ENCODE data around the gene PRAC2. TPM values are rescaled to one million over a fixed set of nuclear protein-coding genes. Genes with fewer than 3 reads are reported as not detected.

The PRAC2 gene
- total RNA-seq, 4 donors from 2014 or later = not detected

DNA sequence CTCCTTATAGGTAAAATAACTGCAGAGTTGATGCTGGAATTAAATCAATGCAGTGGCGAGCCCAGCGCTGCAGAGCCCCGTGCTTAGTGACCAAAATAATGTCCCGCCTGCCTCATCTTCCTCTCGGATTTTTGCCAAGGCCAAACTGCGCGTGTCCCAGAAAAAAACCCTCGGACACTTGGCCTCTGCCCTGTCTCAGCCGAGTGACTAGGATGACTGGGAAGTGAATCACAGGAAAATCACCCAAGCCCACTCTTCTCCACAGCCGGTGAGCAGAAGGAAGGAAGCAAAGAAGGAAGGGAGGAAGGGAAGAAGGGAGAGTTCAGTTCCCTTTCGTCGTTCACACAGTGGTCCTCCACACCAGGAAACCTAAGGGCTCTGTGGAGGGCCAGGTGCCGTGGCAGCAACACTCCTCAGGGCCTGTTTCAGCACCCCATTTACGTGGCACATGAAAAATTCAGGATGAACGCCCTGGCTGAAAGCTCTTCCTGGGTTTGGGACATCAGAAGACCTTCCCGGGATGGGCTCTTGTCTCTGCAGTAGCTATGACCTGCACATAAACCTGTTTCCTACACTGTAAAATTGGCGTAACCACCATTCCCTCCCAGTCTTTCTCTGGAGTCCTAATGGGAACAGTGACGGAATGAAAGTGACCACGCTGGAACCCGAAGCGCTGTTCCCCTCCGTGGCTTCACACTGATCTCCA is 31.0 kb downstream of the PRAC2 start:
- in situ Hi-C loops (cut with MboI; ENCODE audit: low sequenced_read_pairs in 4 of 4) = no loop called here
- H3K4me3 ChIP-seq = no peak overlapping the region
- H3K27me3 ChIP-seq = peaks cover 88 to 97% (median 90%) of the 10 kb centered on the region in 3 donors
- no peak for TF ChIP-seq POLR2A (IDR thresholded peaks at IDR 0.05)
- TF ChIP-seq, protein P1, sequence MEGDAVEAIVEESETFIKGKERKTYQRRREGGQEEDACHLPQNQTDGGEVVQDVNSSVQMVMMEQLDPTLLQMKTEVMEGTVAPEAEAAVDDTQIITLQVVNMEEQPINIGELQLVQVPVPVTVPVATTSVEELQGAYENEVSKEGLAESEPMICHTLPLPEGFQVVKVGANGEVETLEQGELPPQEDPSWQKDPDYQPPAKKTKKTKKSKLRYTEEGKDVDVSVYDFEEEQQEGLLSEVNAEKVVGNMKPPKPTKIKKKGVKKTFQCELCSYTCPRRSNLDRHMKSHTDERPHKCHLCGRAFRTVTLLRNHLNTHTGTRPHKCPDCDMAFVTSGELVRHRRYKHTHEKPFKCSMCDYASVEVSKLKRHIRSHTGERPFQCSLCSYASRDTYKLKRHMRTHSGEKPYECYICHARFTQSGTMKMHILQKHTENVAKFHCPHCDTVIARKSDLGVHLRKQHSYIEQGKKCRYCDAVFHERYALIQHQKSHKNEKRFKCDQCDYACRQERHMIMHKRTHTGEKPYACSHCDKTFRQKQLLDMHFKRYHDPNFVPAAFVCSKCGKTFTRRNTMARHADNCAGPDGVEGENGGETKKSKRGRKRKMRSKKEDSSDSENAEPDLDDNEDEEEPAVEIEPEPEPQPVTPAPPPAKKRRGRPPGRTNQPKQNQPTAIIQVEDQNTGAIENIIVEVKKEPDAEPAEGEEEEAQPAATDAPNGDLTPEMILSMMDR (IDR thresholded peaks at IDR 0.05 in 4 of 5, conservative IDR thresholded peaks at IDR 0.05 in 1 of 5) = no peak
- DNase-seq (no peak), ATAC-seq (no peak)
- H3K36me3 ChIP-seq = no peaks in the 10 kb centered on the region
- intact Hi-C loops (cut with DNase I; ENCODE audit: low total_unique reads) = loop anchor here (10.0 kb wide), 1 partner anchor 99 kb away; no protein-coding TSS in a partner anchor
- H3K4me1 ChIP-seq = peaks cover 0 to 12% of the 10 kb centered on the region in 2 donors
- H3K9me3 ChIP-seq = no peaks in the 10 kb centered on the region
- no peak overlapping the region for H3K27ac ChIP-seq

DNA sequence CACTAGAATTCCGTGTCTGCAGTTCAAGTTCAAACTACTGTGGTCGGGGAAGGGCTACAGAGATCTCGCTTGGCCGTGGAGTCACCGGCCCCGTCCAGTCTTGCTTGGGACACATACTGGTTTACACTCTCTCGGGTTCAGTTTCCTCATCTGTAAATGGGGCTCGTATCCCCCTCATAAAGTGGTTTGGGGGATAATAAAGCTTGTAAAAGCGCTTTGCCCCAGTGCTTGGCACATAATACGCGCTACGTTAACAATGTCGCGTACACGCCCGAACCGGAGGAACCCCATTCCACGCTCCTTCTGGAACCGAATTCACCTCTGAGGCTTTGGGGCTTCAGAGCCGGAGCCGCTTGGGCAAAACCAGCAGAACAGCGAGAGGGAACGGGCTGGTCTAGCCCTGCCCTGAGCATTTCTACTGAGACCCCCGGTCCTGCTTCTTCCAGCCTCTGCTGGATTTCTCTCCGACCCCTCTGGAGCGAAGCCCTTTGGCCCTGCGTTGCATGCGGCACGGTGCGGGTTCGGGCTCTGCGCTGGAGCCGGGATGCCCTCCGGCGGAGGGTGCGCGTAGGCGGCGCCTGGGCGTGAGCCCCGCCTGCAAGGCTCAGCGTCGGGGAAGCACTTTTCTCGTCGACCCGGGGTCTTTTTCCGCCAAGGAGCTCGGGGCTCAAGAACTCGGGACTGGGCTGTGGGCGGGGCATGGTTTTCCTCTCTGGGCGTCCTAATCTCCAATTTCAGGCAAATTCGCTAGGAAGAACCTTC is 31.7 kb downstream of the PRAC2 start:
- Histone ChIP-seq H3K9me3 (no peaks in the 10 kb centered on the region), H3K27ac (no peak overlapping the region), H3K27me3 (peaks cover 87 to 96% (median 90%) of the 10 kb centered on the region in 3 donors), H3K4me1 (peaks cover 0 to 12% of the 10 kb centered on the region in 2 donors), H3K36me3 (no peaks in the 10 kb centered on the region), H3K4me3 (no peak overlapping the region)
- TF ChIP-seq POLR2A (IDR thresholded peaks at IDR 0.05) = no peak
- TF ChIP-seq, protein P1 (IDR thresholded peaks at IDR 0.05 in 4 of 5, conservative IDR thresholded peaks at IDR 0.05 in 1 of 5) = no peak
- in situ Hi-C loops (cut with MboI; ENCODE audit: low sequenced_read_pairs in 4 of 4) (no loop called here), intact Hi-C loops (cut with DNase I; ENCODE audit: low total_unique reads) (loop anchor here (10.0 kb wide), 1 partner anchor 100 kb away; no protein-coding TSS in a partner anchor)
- no peak for ATAC-seq
- no peak for DNase-seq

DNA sequence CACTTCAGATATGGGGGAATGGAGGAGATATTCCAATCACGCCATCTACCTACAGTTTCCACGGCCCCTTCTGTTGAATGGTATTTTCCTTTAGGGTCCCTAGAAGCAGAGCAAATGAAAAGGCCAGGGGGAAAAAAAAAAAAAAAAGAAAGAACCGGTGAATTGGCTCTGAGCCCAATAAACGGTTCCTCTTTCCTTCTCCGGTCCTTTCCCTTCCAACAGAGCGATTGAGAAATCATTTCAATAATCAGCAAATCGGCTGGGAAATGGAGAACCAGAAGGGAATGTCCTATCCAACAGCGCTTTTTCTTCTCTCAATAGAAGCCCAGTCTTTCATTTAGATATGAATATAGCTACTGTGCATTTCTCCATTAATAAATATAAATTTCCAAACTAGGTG is 32.4 kb downstream of the PRAC2 start:
- no peaks in the 10 kb centered on the region for H3K9me3 ChIP-seq
- DNase-seq = no peak
- H3K27ac ChIP-seq = no peak overlapping the region
- peaks cover 85 to 96% (median 90%) of the 10 kb centered on the region in 3 donors for H3K27me3 ChIP-seq
- ATAC-seq = no peak
- in situ Hi-C loops (cut with MboI; ENCODE audit: low sequenced_read_pairs in 4 of 4) (no loop called here), intact Hi-C loops (cut with DNase I; ENCODE audit: low total_unique reads) (loop anchor here (10.0 kb wide), 1 partner anchor 101 kb away; no protein-coding TSS in a partner anchor)
- H3K4me3 ChIP-seq = no peak overlapping the region
- TF ChIP-seq, protein P1 (IDR thresholded peaks at IDR 0.05 in 4 of 5, conservative IDR thresholded peaks at IDR 0.05 in 1 of 5) = no peak
- TF ChIP-seq POLR2A (IDR thresholded peaks at IDR 0.05) = no peak
- H3K36me3 ChIP-seq = no peaks in the 10 kb centered on the region
- H3K4me1 ChIP-seq = peaks cover 0 to 12% of the 10 kb centered on the region in 2 donors

DNA sequence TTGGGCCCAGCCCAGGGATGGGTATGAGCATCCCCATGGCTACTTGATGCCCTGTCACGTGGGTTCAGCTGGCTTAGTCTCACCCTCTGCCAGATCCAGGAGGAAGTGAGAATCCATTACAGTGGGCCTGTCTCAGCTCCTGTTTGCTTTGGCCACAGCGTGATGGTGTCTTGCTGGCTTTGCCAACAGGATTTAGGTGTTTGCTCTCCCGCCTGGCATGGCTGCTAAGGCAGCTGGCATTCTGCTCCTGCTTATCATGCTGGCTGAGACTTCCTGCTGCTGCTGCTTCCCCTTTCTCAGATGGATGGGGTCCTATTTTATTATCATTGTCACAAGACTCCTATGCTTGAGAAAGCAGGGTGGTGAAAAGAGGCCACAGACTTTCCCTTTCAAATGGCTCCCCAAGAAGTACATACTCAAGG is 33.9 kb downstream of the PRAC2 start:
- peaks cover 73 to 92% (median 85%) of the 10 kb centered on the region in 3 donors for H3K27me3 ChIP-seq
- H3K9me3 ChIP-seq = no peaks in the 10 kb centered on the region
- H3K36me3 ChIP-seq = no peaks in the 10 kb centered on the region
- intact Hi-C loops (cut with DNase I; ENCODE audit: low total_unique reads) (loop anchor here (10.0 kb wide), 1 partner anchor 102 kb away; no protein-coding TSS in a partner anchor), in situ Hi-C loops (cut with MboI; ENCODE audit: low sequenced_read_pairs in 4 of 4) (no loop called here)
- DNase-seq (no peak), ATAC-seq (no peak)
- peaks cover 0 to 12% of the 10 kb centered on the region in 2 donors for H3K4me1 ChIP-seq
- no peak overlapping the region for H3K27ac ChIP-seq
- no peak overlapping the region for H3K4me3 ChIP-seq
- TF ChIP-seq, protein P1 (IDR thresholded peaks at IDR 0.05 in 4 of 5, conservative IDR thresholded peaks at IDR 0.05 in 1 of 5) = no peak
- no peak for TF ChIP-seq POLR2A (IDR thresholded peaks at IDR 0.05)
